Tibial nerve (tissue), 4 donors: ENCODE data around the gene TUBGCP2. TPM values are rescaled to one million over a fixed set of nuclear protein-coding genes. Genes with fewer than 3 reads are reported as not detected.

ENCODE experiments used
- DNase-seq, 2 donors: peaks; one replicate each; pipeline ENCODE4 v3.0.0-alpha.2; 2019; ENCODE audit warnings: low spot score in 2 of 2
- H3K27ac ChIP-seq, 4 donors: fragments of 200-600 bp; sonication (generic) in 3 of 4; one replicate each; pipeline ENCODE4 v1.5.1; 2017 to 2019; ENCODE audit warnings: mild to moderate bottlenecking in 1 of 4
- H3K27me3 ChIP-seq, 2 donors: fragments of 200-600 bp; sonication (generic) in 1 of 2; one replicate each; pipeline versions ENCODE4 v1.5.1 to v1.6.0; 2017 to 2019
- H3K36me3 ChIP-seq, 3 donors: fragments of 200-600 bp; sonication (generic); one replicate each; pipeline ENCODE4 v1.5.1; 2018 to 2019
- H3K4me1 ChIP-seq, 4 donors: fragments of 200-600 bp; sonication (generic) in 3 of 4; one replicate each; pipeline ENCODE4 v1.5.1; 2017 to 2019
- H3K4me3 ChIP-seq, 4 donors: fragments of 200-600 bp; sonication (generic) in 3 of 4; one replicate each; pipeline ENCODE4 v1.5.1; 2017 to 2019; ENCODE audit warnings: mild to moderate bottlenecking in 1 of 4, moderate library complexity in 1 of 4
- H3K9me3 ChIP-seq, 4 donors: fragments of 200-600 bp; sonication (generic) in 3 of 4; one replicate each; pipeline ENCODE4 v1.5.1; 2017 to 2019
- CTCF ChIP-seq, 5 experiments: fragments of 200-600 bp in 3 of 5; fragments of 450-650 bp in 2 of 5; sonication (generic) in 3 of 5; IDR thresholded peaks; one replicate each; pipeline ENCODE4 v1.5.1; 2016 to 2019; ENCODE audit warnings: antibody characterized with exemption in 5 of 5, mild to moderate bottlenecking in 3 of 5, moderate library complexity in 2 of 5
- EP300 ChIP-seq, 2 donors: sonication (generic); formaldehyde crosslinking; IDR thresholded peaks; one replicate each; pipeline ENCODE4 v1.6.1; 2017; ENCODE audit warnings: antibody characterized with exemption in 2 of 2, mild to moderate bottlenecking in 1 of 2
- POLR2A ChIP-seq, 2 donors: fragments of 450-650 bp; IDR thresholded peaks; one replicate each; pipeline ENCODE4 v1.6.1; 2017; ENCODE audit warnings: antibody characterized with exemption in 2 of 2, mild to moderate bottlenecking in 2 of 2, moderate library complexity in 2 of 2
- WGBS, 2 donors: methylation state at CpG; one replicate each; pipeline ENCODE4 v1.1.5; 2018; 5-methylcytosine and 5-hydroxymethylcytosine counted together
- total RNA-seq, 4 donors: library from RNA; depleted of rRNA; stranded (reverse); fragments of >200 nt; gene quantifications; one replicate each; pipeline ENCODE4 v1.1.0, GENCODE V29; 2016

Gene TUBGCP2
- total RNA-seq, 4 donors from 2014 or later = 35.8 to 73.5 (median 45.7) TPM

- Histone ChIP-seq H3K27ac (no peak overlapping the region), H3K36me3 (peaks cover 0 to 37% (median 10%) of the 10 kb centered on the region in 3 donors), H3K4me1 (peaks cover 0 to 40% (median 17%) of the 10 kb centered on the region in 4 donors), H3K4me3 (no peak overlapping the region), H3K27me3 (no peaks in the 10 kb centered on the region), H3K9me3 (no peaks in the 10 kb centered on the region)
- no peak for TF ChIP-seq CTCF (IDR thresholded peaks at IDR 0.05)
- TF ChIP-seq POLR2A (IDR thresholded peaks at IDR 0.05) = no peak
- no peak for TF ChIP-seq EP300 (IDR thresholded peaks at IDR 0.05)
- no peak for DNase-seq
- WGBS, 2 donors = 94 to 98% methylated on average over 13 to 14 of the region's 16 CpGs
Measured at GRCh38 chr10:133310399-133310755, 1.7 kb upstream of the TUBGCP2 start.

- no peak for DNase-seq
- WGBS, 2 donors = 94 to 96% methylated on average over 30 to 32 of the region's 33 CpGs
- no peaks in the 10 kb centered on the region for H3K9me3 ChIP-seq
- TF ChIP-seq POLR2A (IDR thresholded peaks at IDR 0.05) = no peak
- no peak for TF ChIP-seq CTCF (IDR thresholded peaks at IDR 0.05)
- no peak for TF ChIP-seq EP300 (IDR thresholded peaks at IDR 0.05)
- H3K4me3 ChIP-seq = peak overlapping the region in 1 of 4 donors; percentile 89
- peak overlapping the region in 3 of 4 donors; percentile 96 to 97 (median 97) for H3K27ac ChIP-seq
- H3K27me3 ChIP-seq = no peaks in the 10 kb centered on the region
- H3K4me1 ChIP-seq = peaks cover 0 to 43% (median 17%) of the 10 kb centered on the region in 4 donors
- peaks cover 0 to 39% (median 10%) of the 10 kb centered on the region in 3 donors for H3K36me3 ChIP-seq
Measured at GRCh38 chr10:133309720-133310398, 1.2 kb upstream of the TUBGCP2 start.

GRCh38 chr10:133309100-133309719 is 538 bp upstream of the TUBGCP2 start:
- DNase-seq = peak; percentile 87 to 88
- peaks cover 0 to 48% (median 17%) of the 10 kb centered on the region in 4 donors for H3K4me1 ChIP-seq
- TF ChIP-seq CTCF (IDR thresholded peaks at IDR 0.05) = no peak
- TF ChIP-seq POLR2A (IDR thresholded peaks at IDR 0.05) = no peak
- TF ChIP-seq EP300 (IDR thresholded peaks at IDR 0.05) = no peak
- H3K27ac ChIP-seq = peak overlapping the region; percentile 92 to 97 (median 96)
- peak overlapping the region; percentile 89 to 100 (median 96) for H3K4me3 ChIP-seq
- no peaks in the 10 kb centered on the region for H3K9me3 ChIP-seq
- H3K36me3 ChIP-seq = peaks cover 0 to 40% (median 10%) of the 10 kb centered on the region in 3 donors
- WGBS, 2 donors = 25 to 28% methylated on average over 42 to 46 of the region's 46 CpGs
- H3K27me3 ChIP-seq = no peaks in the 10 kb centered on the region

- WGBS, 2 donors = 8 to 10% methylated on average over 25 of the region's 25 CpGs
- H3K27me3 ChIP-seq = no peaks in the 10 kb centered on the region
- no peaks in the 10 kb centered on the region for H3K9me3 ChIP-seq
- H3K4me1 ChIP-seq = peaks cover 0 to 58% (median 17%) of the 10 kb centered on the region in 4 donors
- TF ChIP-seq POLR2A (IDR thresholded peaks at IDR 0.05) (no peak), CTCF (IDR thresholded peaks at IDR 0.05) (peak; percentile 19 to 62 (median 35))
- peaks cover 0 to 45% (median 10%) of the 10 kb centered on the region in 3 donors for H3K36me3 ChIP-seq
- DNase-seq = peak; percentile 46 to 64
- H3K4me3 ChIP-seq = peak overlapping the region; percentile 89 to 100 (median 96)
- peak overlapping the region; percentile 92 to 97 (median 96) for H3K27ac ChIP-seq
Measured at GRCh38 chr10:133307776-133308420, 774 bp downstream of the TUBGCP2 start.
